Pancreas (tissue), 10 donors: ENCODE results near the gene SETD2. TPM values are rescaled to one million over a fixed set of nuclear protein-coding genes. Genes with fewer than 3 reads are reported as not detected.

ENCODE experiments used
- ATAC-seq, 4 donors: fragments of 200-7000 bp; cut with Tn5 transposase; one replicate each; pipeline versions ENCODE4 v1.8.0 to v1.9.1; 2020; ENCODE audit warnings: mild to moderate bottlenecking in 4 of 4, moderate library complexity in 4 of 4
- DNase-seq, 6 donors: peaks; one replicate each; pipeline ENCODE4 v3.0.0-alpha.2; 2020
- FAIRE-seq: peaks from 2 replicates; lab custom pipeline; 2012; peaks lifted over from hg19 to GRCh38; lab: Jason Lieb, UNC
- H3K27ac ChIP-seq, 4 donors: fragments of 200-600 bp; sonication (generic); 1 replicate in 3 of 4; 2 replicates in 1 of 4; pipeline versions ENCODE4 v1.5.0 to v1.8.0; 2020
- H3K27me3 ChIP-seq, 4 donors: fragments of 200-600 bp; one replicate each; pipeline ENCODE4 v1.8.0; 2021
- H3K36me3 ChIP-seq, 3 donors: fragments of 200-600 bp; sonication (generic) in 1 of 3; one replicate each; pipeline versions ENCODE4 v1.5.0 to v1.8.0; 2020 to 2021
- H3K4me1 ChIP-seq, 3 donors: fragments of 200-600 bp; one replicate each; pipeline ENCODE4 v1.8.0; 2021
- H3K4me3 ChIP-seq, 4 donors: fragments of 200-600 bp; sonication (generic) in 2 of 4; one replicate each; pipeline versions ENCODE4 v1.5.0 to v1.8.0; 2020 to 2021
- H3K9me3 ChIP-seq, 4 donors: fragments of 200-600 bp; one replicate each; pipeline ENCODE4 v1.8.0; 2021
- WGBS, 2 donors: extraction: QIAGEN DNeasy Blood & Tissue Kit; methylation state at CpG; one replicate each; pipeline ENCODE4 v1.1.7; 2013; 5-methylcytosine and 5-hydroxymethylcytosine counted together
- intact Hi-C, 3 donors: fragments of 100-400 bp; cut with DNase I; formaldehyde crosslinking; loops; one replicate each; pipeline versions ENCODE4 v1.11.1 to v1.14.2; 2022
- polyA plus RNA-seq, 2 donors: library from polyadenylated mRNA; stranded (reverse); fragments of 200-250 nt; gene quantifications; one replicate each; pipeline ENCODE4 v1.2.3, GENCODE V29; 2013
- total RNA-seq, 6 donors: library from RNA; stranded (reverse); fragmentation: NEBNext Ultra II Directional in 4 of 6; extraction: Animal tissue kit (Norgen Biotek cat#: 25700) in 4 of 6; gene quantifications; one replicate each; pipeline versions ENCODE4 v1.2.1 to v1.2.4, GENCODE V29; 2021 to 2023
- TF ChIP-seq, protein P1 (sequence below), 4 donors: fragments of 200-600 bp; sonication (generic) in 3 of 4; IDR thresholded peaks; one replicate each; pipeline versions ENCODE4 v1.5.0 to v1.8.0; 2021; ENCODE audit warnings: antibody characterized with exemption in 4 of 4
- donor health status: healthy with polysubstance abuse.
- donor health status: DM: no; HTN: no; CAD: no; lungs with moderate emphysema.
- donor health status: DM: no; HTN: no; CAD: no.
- donor health status: control.
- donor health status: control.
- donor health status: Bipolar disorder and iron deficiency.
- donor health status: DM: yes; HTN: yes; CAD: no.
- donor health status: DM: no; HTN: no; CAD: no.
- donor health status: DM: no; HTN: no; CAD: no.
- donor health status: DM: yes; HTN: yes; CAD: no.

Gene SETD2
- total and polyA plus RNA-seq, 8 donors = 9.6 to 35.3 (median 21.6) TPM

DNA sequence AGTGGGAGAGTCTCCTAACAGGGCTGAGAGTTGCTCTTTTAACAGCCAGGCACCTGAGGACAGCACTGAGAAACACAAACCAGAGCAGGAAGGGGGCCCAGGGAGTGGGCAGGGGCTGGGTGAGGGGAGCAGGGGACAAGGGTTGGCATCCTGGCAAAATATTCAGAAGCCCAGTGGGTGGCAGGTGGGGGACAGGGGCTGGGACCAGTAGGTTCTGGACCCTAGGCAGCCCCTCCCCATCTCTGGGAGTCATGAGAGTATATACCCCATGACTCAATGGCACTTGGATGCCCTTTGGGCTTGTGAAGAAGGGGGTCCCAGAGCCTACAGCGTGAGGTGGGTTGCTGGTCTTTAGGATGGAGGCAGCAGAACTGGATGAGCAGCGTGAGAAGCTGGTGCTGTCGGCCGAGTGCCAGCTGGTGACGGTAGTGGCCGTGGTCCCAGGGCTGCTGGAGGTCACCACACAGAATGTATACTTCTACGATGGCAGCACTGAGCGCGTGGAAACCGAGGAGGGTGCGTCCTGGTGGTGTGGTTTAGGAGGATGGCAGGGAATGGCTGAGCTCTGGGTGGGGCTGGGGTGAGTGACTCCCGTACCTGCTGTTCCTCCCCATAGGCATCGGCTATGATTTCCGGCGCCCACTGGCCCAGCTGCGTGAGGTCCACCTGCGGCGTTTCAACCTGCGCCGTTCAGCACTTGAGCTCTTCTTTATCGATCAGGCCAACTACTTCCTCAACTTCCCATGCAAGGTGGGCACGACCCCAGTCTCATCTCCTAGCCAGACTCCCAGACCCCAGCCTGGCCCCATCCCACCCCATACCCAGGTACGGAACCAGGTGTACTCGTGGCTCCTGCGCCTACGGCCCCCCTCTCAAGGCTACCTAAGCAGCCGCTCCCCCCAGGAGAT is 160.2 kb downstream of the SETD2 start:
- no peaks in the 10 kb centered on the region for H3K9me3 ChIP-seq
- DNase-seq (peak in 3 of 6 donors; percentile 12 to 48 (median 48)), FAIRE-seq (no peak), ATAC-seq (no peak)
- peaks cover 0 to 55% (median 16%) of the 10 kb centered on the region in 3 donors for H3K36me3 ChIP-seq
- TF ChIP-seq, protein P1, sequence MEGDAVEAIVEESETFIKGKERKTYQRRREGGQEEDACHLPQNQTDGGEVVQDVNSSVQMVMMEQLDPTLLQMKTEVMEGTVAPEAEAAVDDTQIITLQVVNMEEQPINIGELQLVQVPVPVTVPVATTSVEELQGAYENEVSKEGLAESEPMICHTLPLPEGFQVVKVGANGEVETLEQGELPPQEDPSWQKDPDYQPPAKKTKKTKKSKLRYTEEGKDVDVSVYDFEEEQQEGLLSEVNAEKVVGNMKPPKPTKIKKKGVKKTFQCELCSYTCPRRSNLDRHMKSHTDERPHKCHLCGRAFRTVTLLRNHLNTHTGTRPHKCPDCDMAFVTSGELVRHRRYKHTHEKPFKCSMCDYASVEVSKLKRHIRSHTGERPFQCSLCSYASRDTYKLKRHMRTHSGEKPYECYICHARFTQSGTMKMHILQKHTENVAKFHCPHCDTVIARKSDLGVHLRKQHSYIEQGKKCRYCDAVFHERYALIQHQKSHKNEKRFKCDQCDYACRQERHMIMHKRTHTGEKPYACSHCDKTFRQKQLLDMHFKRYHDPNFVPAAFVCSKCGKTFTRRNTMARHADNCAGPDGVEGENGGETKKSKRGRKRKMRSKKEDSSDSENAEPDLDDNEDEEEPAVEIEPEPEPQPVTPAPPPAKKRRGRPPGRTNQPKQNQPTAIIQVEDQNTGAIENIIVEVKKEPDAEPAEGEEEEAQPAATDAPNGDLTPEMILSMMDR (IDR thresholded peaks at IDR 0.05) = no peak
- H3K27me3 ChIP-seq = no peaks in the 10 kb centered on the region
- intact Hi-C loops = no loop called here
- 92 to 95% methylated on average over 27 of the region's 27 CpGs for WGBS, 2 donors
- no peak overlapping the region for H3K4me3 ChIP-seq
- no peak overlapping the region for H3K27ac ChIP-seq
- no peaks in the 10 kb centered on the region for H3K4me1 ChIP-seq

DNA sequence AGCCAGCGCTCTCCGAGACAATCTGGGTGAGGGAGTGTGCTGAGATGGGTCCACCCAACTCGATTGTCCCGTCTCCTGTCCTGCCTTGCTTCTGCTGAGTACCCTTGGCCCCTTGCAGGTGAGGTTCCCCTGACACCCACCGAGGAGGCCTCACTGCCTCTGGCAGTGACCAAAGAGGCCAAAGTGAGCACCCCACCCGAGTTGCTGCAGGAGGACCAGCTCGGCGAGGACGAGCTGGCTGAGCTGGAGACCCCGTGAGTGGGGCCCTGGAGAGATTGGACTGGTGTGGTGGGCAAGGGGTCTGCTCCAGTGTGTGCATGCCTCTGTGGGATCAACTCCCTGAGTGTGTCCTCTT is 160.9 kb downstream of the SETD2 start:
- WGBS, 2 donors = 88 to 93% methylated on average over 10 of the region's 10 CpGs
- intact Hi-C loops = no loop called here
- FAIRE-seq = no peak
- no peak for DNase-seq
- no peak for ATAC-seq
- Histone ChIP-seq H3K4me3 (no peak overlapping the region), H3K9me3 (no peaks in the 10 kb centered on the region), H3K36me3 (peaks cover 0 to 55% (median 16%) of the 10 kb centered on the region in 3 donors), H3K27ac (no peak overlapping the region), H3K27me3 (no peaks in the 10 kb centered on the region), H3K4me1 (no peaks in the 10 kb centered on the region)
- TF ChIP-seq, protein P1 (IDR thresholded peaks at IDR 0.05) = no peak

DNA sequence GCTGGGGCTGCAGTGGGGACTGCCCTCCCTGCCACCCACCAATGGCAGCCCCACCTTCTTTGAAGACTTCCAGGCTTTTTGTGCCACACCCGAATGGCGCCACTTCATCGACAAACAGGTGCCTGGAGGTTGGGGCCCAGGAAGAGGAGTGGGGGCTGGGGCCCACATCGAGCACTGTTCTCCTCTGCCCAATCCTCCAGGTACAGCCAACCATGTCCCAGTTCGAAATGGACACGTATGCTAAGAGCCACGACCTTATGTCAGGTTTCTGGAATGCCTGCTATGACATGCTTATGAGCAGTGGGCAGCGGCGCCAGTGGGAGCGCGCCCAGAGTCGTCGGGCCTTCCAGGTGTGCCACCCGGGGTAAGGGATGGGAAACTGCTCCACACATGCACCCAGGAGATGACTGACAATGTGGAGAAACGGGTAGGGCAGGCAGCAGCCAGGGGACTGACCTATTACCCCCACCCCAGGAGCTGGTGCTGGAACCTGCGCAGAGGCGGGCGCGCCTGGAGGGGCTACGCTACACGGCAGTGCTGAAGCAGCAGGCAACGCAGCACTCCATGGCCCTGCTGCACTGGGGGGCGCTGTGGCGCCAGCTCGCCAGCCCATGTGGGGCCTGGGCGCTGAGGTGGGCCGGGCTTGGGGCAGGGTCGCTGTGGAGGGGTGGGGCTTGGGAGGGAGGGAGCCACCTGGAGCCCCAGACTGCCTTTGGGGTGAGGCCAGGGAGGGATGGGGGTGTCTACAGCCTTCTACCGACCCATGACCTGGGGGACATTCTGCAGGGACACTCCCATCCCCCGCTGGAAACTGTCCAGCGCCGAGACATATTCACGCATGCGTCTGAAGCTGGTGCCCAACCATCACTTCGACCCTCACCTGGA is 161.5 kb downstream of the SETD2 start:
- ATAC-seq = no peak
- WGBS, 2 donors = 84% methylated on average over 35 of the region's 35 CpGs
- H3K27ac ChIP-seq = no peak overlapping the region
- intact Hi-C loops = no loop called here
- H3K27me3 ChIP-seq = no peaks in the 10 kb centered on the region
- no peak for FAIRE-seq
- no peak overlapping the region for H3K4me3 ChIP-seq
- peaks cover 0 to 51% (median 16%) of the 10 kb centered on the region in 3 donors for H3K36me3 ChIP-seq
- H3K4me1 ChIP-seq = no peaks in the 10 kb centered on the region
- DNase-seq = peak in 3 of 6 donors; percentile 45 to 71 (median 52)
- TF ChIP-seq, protein P1 (IDR thresholded peaks at IDR 0.05) = no peak
- H3K9me3 ChIP-seq = no peaks in the 10 kb centered on the region

DNA sequence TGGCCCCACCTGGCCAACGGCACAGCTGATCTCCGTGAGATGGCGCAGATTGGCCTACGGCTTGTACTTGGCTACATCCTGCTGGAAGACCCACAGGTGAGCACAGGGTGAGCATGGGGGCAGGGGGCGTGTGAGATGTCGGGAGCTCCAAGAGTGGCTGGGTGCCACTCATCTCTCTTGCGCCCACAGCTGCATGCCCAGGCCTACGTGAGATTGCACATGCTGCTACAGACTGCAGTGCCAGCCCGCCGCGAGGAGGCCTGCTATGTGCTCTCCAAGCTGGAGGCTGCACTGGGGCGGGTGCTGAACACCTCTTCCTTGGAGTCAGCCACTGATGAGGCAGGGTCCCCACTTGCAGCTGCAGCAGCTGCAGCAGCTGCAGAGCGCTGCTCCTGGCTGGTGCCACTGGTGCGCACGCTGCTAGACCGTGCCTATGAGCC is 162.2 kb downstream of the SETD2 start:
- Histone ChIP-seq H3K4me1 (no peaks in the 10 kb centered on the region), H3K36me3 (peaks cover 0 to 44% (median 16%) of the 10 kb centered on the region in 3 donors), H3K9me3 (no peaks in the 10 kb centered on the region), H3K27me3 (no peaks in the 10 kb centered on the region), H3K27ac (no peak overlapping the region), H3K4me3 (no peak overlapping the region)
- ATAC-seq = no peak
- WGBS, 2 donors = 93 to 95% methylated on average over 14 to 16 of the region's 16 CpGs
- intact Hi-C loops = no loop called here
- FAIRE-seq = no peak
- TF ChIP-seq, protein P1 (IDR thresholded peaks at IDR 0.05) = no peak
- peak in 2 of 6 donors; percentile 45 to 65 for DNase-seq
